Common myeloid progenitor, CD34-positive (primary cell): ENCODE measurements around the gene SLC12A4.

Experiments
- CTCF ChIA-PET: fragments of 350-600 bp; sonication (Branson Sonifier 250); formaldehyde crosslinking; loops from one replicate; lab custom pipeline; 2021; ENCODE audit warnings: antibody characterized with exemption; lab: Charles Lee
- POLR2A ChIA-PET: fragments of 350-600 bp; sonication (Branson Sonifier 250); formaldehyde crosslinking; loops from one replicate; lab custom pipeline; 2021; ENCODE audit warnings: antibody characterized with exemption; lab: Charles Lee
- DNase-seq, 3 donors: peaks; one replicate each; pipeline versions ENCODE4 v3.0.0 to v3.0.0-alpha.2; 2013
- H3K27ac ChIP-seq, 2 experiments: 1 replicate in 1 of 2; 2 replicates in 1 of 2; pipeline ENCODE4 v1.7.0; 2013; ENCODE audit warnings: inconsistent platforms in 2 of 2, low read length in 2 of 2, mild to moderate bottlenecking in 2 of 2, low read depth in 1 of 2, moderate library complexity in 1 of 2; ENCODE audit not compliant: severe bottlenecking in 2 of 2, insufficient read depth in 1 of 2, poor library complexity in 1 of 2
- H3K27me3 ChIP-seq, 5 experiments: replicated peaks in 2 of 5; 1 replicate in 3 of 5; 2 replicates in 2 of 5; pipeline versions ENCODE4 v1.6.1 to v1.7.0; 2013; ENCODE audit warnings: low read length in 4 of 5, mild to moderate bottlenecking in 2 of 5, moderate library complexity in 2 of 5, inconsistent platforms in 1 of 5; ENCODE audit not compliant: insufficient read depth in 5 of 5, control insufficient read depth in 4 of 5
- H3K36me3 ChIP-seq, 4 experiments: 1 replicate in 2 of 4; 2 replicates in 2 of 4; pipeline versions ENCODE4 v1.6.1 to v1.7.0; 2013; ENCODE audit warnings: low read length in 3 of 4, control low read depth in 1 of 4, mild to moderate bottlenecking in 1 of 4; ENCODE audit not compliant: control insufficient read depth in 4 of 4, insufficient read depth in 4 of 4
- H3K4me1 ChIP-seq, 4 experiments: 1 replicate in 3 of 4; 2 replicates in 1 of 4; pipeline versions ENCODE4 v1.6.1 to v1.7.1; 2013; ENCODE audit warnings: low read length in 3 of 4, mild to moderate bottlenecking in 3 of 4, control low read depth in 1 of 4, inconsistent platforms in 1 of 4, moderate library complexity in 1 of 4; ENCODE audit not compliant: control insufficient read depth in 4 of 4, insufficient read depth in 4 of 4; ENCODE audit errors: control extremely low read depth in 1 of 4
- H3K4me3 ChIP-seq, 7 experiments: 1 replicate in 4 of 7; 2 replicates in 3 of 7; pipeline versions ENCODE4 v1.5.1 to v1.7.0; 2013; ENCODE audit warnings: mild to moderate bottlenecking in 7 of 7, low read length in 6 of 7, moderate library complexity in 6 of 7, inconsistent platforms in 2 of 7, low read depth in 2 of 7, control low read depth in 1 of 7; ENCODE audit not compliant: insufficient read depth in 4 of 7, control insufficient read depth in 1 of 7; ENCODE audit errors: extremely low read depth in 1 of 7
- H3K9me3 ChIP-seq, 5 experiments: 1 replicate in 4 of 5; 2 replicates in 1 of 5; pipeline versions ENCODE4 v1.6.1 to v1.7.1; 2013; ENCODE audit warnings: low read length in 4 of 5, mild to moderate bottlenecking in 2 of 5, inconsistent platforms in 1 of 5, low read depth in 1 of 5, moderate library complexity in 1 of 5; ENCODE audit not compliant: control insufficient read depth in 4 of 5, insufficient read depth in 2 of 5; ENCODE audit errors: control extremely low read depth in 1 of 5
- WGBS: methylation state at CpG from one replicate; pipeline ENCODE4 v1.1.5; 2013; ENCODE audit not compliant: insufficient coverage; 5-methylcytosine and 5-hydroxymethylcytosine counted together

SLC12A4 gene

GRCh38 chr16:67989322-67990017, 21.0 kb upstream of the SLC12A4 start:
- ChIA-PET POLR2A (no interaction called here), CTCF (interaction anchor here (0.6 to 7.1 kb wide), 8 partner anchors 9 to 75 kb away, joined by 3 to 35 read pairs (median 3); partner anchors contain the start of genes DPEP2 and DPEP3)
- Histone ChIP-seq H3K9me3 (no peaks in the 10 kb centered on the region), H3K27ac (no peak overlapping the region), H3K4me1 (peaks cover 6 to 38% (median 34%) of the 10 kb centered on the region in 4 experiments), H3K36me3 (peaks cover 0 to 10% (median 2%) of the 10 kb centered on the region in 4 experiments), H3K27me3 (no peaks in the 10 kb centered on the region), H3K4me3 (no peak overlapping the region)
- WGBS, result 94% methylated on average over 6 of the region's 8 CpGs
- DNase-seq, result no peak

- Histone ChIP-seq H3K4me3 (no peak overlapping the region), H3K4me1 (peaks cover 10 to 42% (median 36%) of the 10 kb centered on the region in 4 experiments), H3K27ac (no peak overlapping the region), H3K27me3 (no peaks in the 10 kb centered on the region), H3K36me3 (peaks cover 0 to 10% (median 2%) of the 10 kb centered on the region in 4 experiments), H3K9me3 (no peaks in the 10 kb centered on the region)
- CTCF ChIA-PET, result interaction anchor here (0.9 to 7.1 kb wide), 7 partner anchors 8 to 75 kb away, joined by 3 to 35 read pairs (median 3); partner anchors contain the start of genes DPEP2 and DPEP3
- POLR2A ChIA-PET, result no interaction called here
- 83% methylated on average over 2 of the region's 3 CpGs for WGBS
- no peak for DNase-seq
Measured at GRCh38 chr16:67988675-67989074, 20.2 kb upstream of the SLC12A4 start.

- no peak for DNase-seq
- peaks cover 0 to 10% (median 2%) of the 10 kb centered on the region in 4 experiments for H3K36me3 ChIP-seq
- no peak overlapping the region for H3K4me3 ChIP-seq
- 92% methylated on average over 6 of the region's 11 CpGs for WGBS
- no peaks in the 10 kb centered on the region for H3K9me3 ChIP-seq
- no peaks in the 10 kb centered on the region for H3K27me3 ChIP-seq
- ChIA-PET POLR2A (interaction anchor here (0.6 kb wide), 1 partner anchor 36 kb away, joined by 3 read pairs; the partner anchor contains the start of genes DDX28 and DUS2), CTCF (interaction anchor here (1.1 to 8.4 kb wide), 6 partner anchors 11 to 53 kb away, joined by 3 to 69 read pairs (median 8); partner anchors contain the start of genes DPEP2 and SLC12A4)
- peaks cover 13 to 35% (median 30%) of the 10 kb centered on the region in 4 experiments for H3K4me1 ChIP-seq
- H3K27ac ChIP-seq, result no peak overlapping the region
Measured at GRCh38 chr16:67987460-67988160, 19.2 kb upstream of the SLC12A4 start.

GRCh38 chr16:67986949-67987348, 18.5 kb upstream of the SLC12A4 start:
- H3K36me3 ChIP-seq, result peaks cover 0 to 8% (median 2%) of the 10 kb centered on the region in 4 experiments
- no peak for DNase-seq
- WGBS, result 100% methylated on average over 4 of the region's 5 CpGs
- POLR2A ChIA-PET, result interaction anchor here (0.6 kb wide), 1 partner anchor 36 kb away, joined by 3 read pairs; the partner anchor contains the start of genes DDX28 and DUS2
- no peaks in the 10 kb centered on the region for H3K27me3 ChIP-seq
- CTCF ChIA-PET, result interaction anchor here (0.6 to 8.4 kb wide), 8 partner anchors 9 to 54 kb away, joined by 3 to 69 read pairs (median 4); partner anchors contain the start of genes DPEP2 and SLC12A4
- H3K9me3 ChIP-seq, result no peaks in the 10 kb centered on the region
- H3K27ac ChIP-seq, result no peak overlapping the region
- H3K4me3 ChIP-seq, result no peak overlapping the region
- peaks cover 13 to 32% (median 27%) of the 10 kb centered on the region in 4 experiments for H3K4me1 ChIP-seq

GRCh38 chr16:67982011-67982696, 13.7 kb upstream of the SLC12A4 start:
- Histone ChIP-seq H3K9me3 (no peaks in the 10 kb centered on the region), H3K4me3 (no peak overlapping the region), H3K27ac (no peak overlapping the region), H3K36me3 (no peaks in the 10 kb centered on the region), H3K4me1 (peaks cover 13 to 29% (median 24%) of the 10 kb centered on the region in 4 experiments), H3K27me3 (no peaks in the 10 kb centered on the region)
- 98% methylated on average over 38 of the region's 49 CpGs for WGBS
- POLR2A ChIA-PET, result interaction anchor here (0.6 to 3.2 kb wide), 3 partner anchors 13 to 155 kb away, joined by 3 to 16 read pairs (median 12); partner anchors contain the start of genes PSMB10 and SLC12A4
- DNase-seq, result no peak
- CTCF ChIA-PET, result interaction anchor here (0.7 to 8.4 kb wide), 7 partner anchors 9 to 40 kb away, joined by 3 to 69 read pairs (median 5); partner anchors contain the start of genes DPEP2 and SLC12A4

- ChIA-PET CTCF (interaction anchor here (0.8 to 8.4 kb wide), 6 partner anchors 11 to 96 kb away, joined by 3 to 69 read pairs (median 5); partner anchors contain the start of genes DPEP2 and SLC12A4), POLR2A (interaction anchor here (2.6 kb wide), 1 partner anchor 11 kb away, joined by 12 read pairs; the partner anchor contains the start of gene SLC12A4)
- H3K27me3 ChIP-seq, result no peaks in the 10 kb centered on the region
- H3K9me3 ChIP-seq, result no peaks in the 10 kb centered on the region
- DNase-seq, result peak; percentile 46 to 71 (median 66)
- no peaks in the 10 kb centered on the region for H3K36me3 ChIP-seq
- H3K27ac ChIP-seq, result no peak within 1 kb of the TSS
- H3K4me3 ChIP-seq, result peak within 1 kb of the TSS in 2 of 7 experiments; percentile 11 to 26
- H3K4me1 ChIP-seq, result peaks cover 8 to 19% (median 17%) of the 10 kb centered on the region in 4 experiments
- 73% methylated on average over 55 of the region's 62 CpGs for WGBS
Measured at GRCh38 chr16:67979955-67980678, 11.7 kb upstream of the SLC12A4 start, which contains the start of gene DPEP3. TSS of gene DPEP3 (minus strand) at chr16:67980499. CDS start at chr16:67980380, 119 bp downstream.
